GM19043 (cell line): ENCODE data around the gene KLHL18.
A peak's percentile ranks its signal among the peaks of the same experiment; 100 is the strongest.
"Not testable (repeated sequence)": the region's sequence is repeated elsewhere in the genome, so short reads cannot be mapped to it uniquely, and the experiment has no call there.

Experiments
- ATAC-seq: cut with Tn5 transposase; IDR thresholded peaks from one replicate; pipeline ENCODE4 v1.9.1; 2021; ENCODE audit warnings: low read depth; ENCODE audit not compliant: unreplicated experiment

KLHL18 gene

DNA sequence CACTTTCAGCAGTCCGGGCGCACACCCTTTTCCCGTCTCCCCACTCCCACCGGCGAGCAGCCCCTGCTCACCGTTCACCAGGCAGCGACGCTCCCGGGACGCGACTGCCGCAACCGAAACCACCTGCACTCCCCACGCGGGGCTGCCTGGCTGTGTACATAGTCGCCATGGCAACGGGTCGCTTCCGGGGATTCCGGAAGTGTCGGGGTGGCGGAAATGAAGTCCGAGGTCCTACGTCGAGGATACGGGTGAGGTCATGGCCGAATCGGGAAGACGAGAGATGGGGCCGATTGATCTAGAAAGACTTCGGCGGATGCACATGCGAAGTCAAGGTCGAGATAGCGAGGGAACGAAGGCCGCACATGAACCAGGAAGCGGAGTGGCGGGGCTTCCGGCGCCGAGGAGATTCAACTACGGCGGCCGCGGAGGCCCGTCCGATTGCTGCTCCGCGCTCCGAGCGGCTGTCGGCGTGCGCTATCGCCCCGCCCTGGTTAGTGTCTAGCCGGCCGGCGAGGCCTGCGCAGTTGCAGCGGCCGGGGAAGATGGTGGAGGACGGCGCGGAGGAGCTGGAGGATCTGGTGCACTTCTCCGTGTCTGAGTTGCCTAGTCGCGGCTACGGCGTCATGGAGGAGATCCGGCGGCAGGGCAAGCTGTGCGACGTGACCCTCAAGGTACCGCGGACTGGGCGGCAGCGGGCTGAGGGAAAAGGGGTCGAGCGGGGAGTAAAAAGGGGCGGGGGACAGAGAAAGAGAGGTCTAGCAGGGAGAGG lies at the start of gene KLHL18, which contains the start of gene KIF9:
Gene KLHL18 (plus strand): TSS at position 521 of the 769 bp plus-strand sequence. CDS start 22 bp downstream, at position 543.
Gene KIF9 (minus strand): TSS at position 376 of the 769 bp plus-strand sequence. CDS start 5,425 bp downstream, outside the sequence.
- ATAC-seq, result peak; percentile 74

DNA sequence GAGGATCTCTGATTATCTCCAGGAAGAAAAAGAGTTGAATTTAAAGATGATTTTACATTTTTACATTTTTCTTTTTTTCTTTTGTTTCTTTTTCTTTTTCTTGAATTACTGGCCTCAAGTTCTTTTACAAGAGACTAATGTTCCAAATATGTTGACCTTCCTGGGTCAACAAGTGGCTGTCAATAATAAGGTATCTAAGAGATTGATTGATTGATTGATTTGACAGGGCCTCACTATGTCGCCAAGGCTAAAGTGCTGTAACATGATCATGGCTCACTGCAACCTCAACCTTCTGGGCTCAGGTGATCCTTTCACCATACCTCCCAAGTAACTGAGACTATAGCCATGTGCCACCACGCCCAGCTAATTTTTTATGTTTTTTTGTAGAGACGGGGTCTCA lies 44.7 kb upstream of the KLHL18 start:
- ATAC-seq, result no peak

DNA sequence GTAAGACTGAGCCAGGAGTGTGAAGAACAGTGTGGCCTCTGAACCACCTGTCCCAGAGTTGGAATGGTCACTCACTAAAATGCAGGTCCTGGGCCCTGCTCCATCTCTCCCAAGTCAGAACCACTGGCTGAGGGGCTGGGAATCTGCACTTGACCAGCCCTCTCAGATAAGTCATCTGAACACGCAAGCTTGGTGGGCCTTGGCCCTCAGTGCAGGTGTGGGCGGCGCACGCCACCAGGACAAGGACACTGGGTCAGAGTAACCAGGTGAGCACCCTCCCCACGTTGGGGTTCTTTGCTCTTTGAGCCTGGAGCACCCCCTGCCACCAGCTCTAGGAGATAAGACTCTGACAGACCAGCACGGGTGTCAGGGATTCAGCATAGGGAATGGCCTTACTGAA lies 42.8 kb upstream of the KLHL18 start:
- ATAC-seq, result no peak

DNA sequence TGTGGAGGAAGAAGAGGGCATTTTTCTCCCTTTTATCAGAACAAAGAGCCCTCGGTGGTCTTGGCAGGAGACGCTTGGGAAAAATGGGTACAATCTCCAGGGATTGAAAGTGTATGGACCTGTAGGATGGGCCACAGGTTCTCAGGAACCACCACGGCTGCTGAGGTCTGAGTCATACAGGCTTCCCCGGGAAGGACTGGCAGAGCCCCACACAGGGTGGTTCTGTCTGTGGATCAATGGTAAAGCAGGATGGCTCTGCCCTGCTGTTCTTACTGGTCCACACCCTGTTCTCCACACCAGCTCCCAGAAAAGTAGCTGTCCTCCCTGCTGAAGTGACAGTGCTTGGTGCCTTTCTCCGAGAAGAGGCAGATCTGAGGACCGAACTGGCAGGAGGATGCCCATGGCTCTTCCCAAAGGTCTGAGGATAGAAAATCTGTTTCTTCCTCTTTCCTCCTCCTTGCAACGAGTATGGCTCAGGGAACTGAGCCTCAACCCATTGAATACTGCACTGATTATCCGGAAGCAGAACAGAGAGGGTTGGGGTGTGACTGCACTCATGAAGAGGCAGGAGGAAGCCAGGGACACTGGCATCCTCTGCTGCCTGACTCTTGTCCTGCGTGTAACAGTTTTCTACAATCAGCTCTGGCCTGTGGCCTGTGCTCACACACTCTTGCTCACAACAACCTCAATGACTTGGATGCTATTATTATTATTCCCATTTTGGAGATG lies 39.2 kb upstream of the KLHL18 start:
- no peak for ATAC-seq

DNA sequence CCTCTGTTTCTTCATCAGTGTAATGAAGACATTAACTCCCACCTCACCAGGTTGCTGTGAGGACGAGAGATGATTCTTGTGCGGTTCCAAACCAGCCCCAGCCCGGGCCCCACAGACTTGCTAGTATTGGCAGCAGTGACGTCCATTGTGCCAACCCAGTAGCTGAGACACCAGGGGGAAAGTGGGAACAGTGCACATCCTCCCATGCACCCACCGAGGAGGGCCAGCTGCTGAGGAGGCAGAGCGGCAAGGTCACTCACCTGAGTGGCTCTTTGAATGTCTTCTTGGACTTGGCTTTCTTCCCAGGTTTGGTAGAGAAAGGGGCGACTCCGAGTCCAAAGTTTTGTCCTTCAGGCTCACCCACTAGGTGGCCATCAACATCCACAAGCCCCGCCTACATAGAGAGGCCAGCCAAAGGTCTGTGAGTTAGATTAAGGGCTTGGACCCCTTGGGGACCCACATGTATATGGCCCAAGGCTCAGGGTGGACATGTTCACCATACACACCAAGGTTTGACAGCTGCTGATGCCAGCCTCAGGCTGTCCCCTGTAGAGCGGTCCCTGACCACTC lies 38.1 kb upstream of the KLHL18 start:
- no peak for ATAC-seq

DNA sequence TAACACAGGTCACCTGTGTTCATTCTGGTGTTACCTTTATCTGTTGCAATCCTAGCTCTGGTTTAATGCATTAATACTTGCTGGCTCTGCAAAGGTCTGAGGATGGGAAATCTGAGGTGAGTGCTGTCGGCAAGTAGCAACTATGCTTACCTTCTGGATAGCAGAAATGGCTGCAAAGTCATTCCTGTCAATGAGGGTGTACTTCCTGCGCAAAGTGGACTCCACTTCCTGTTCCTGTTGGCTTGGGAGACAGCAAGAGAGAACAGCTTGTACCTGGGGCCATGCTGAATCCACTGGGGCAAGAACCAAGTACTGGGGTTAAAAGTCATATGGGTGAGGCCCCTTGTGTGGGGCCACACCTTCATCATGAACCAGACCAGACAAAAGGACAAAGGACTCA lies 37.5 kb upstream of the KLHL18 start:
- no peak for ATAC-seq

DNA sequence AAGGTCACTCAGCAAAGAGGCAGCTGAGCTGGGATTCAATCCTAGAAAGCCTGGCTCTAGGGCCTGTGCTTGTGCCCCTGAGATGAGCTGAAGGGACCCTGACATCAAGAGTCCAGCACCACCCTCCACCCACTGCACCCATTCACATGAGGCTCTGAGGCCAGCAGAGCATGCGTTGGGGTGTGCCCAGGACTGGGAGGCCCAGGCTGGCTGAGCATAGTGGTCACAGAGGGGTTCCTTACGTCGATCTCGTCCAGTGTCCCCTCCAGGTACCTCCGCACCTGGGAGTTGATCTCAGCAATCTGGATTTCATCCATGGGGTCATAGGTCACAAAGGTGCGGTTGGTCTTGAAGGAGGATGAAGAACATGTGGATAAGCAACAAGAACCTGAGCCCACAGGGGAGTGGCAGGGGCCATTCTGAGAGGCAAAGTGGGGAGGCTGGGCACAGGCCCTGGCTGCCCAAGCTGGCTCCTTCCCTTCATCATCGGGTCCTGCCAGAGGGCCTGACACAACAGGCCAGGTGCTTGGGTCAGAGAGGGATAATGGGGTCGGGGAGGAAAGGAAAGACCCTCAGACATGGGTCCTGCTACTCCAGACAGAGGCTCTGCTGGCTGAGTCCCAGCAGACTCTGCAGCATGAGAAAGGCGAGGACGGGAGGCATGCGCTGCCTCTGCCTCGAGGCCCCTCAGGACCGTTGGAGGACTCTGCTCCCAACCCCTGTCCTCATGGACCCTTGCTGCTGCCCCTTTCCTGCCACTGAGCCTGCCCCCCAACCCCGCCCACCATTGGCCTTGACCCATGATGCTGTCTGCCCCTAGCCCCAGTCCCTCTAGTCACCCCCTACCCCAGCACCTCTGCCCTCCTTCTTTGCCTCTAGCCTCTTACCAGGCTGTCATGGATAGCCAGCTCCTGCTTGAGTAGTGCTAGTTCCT lies 35.3 kb upstream of the KLHL18 start:
- no peak for ATAC-seq

DNA sequence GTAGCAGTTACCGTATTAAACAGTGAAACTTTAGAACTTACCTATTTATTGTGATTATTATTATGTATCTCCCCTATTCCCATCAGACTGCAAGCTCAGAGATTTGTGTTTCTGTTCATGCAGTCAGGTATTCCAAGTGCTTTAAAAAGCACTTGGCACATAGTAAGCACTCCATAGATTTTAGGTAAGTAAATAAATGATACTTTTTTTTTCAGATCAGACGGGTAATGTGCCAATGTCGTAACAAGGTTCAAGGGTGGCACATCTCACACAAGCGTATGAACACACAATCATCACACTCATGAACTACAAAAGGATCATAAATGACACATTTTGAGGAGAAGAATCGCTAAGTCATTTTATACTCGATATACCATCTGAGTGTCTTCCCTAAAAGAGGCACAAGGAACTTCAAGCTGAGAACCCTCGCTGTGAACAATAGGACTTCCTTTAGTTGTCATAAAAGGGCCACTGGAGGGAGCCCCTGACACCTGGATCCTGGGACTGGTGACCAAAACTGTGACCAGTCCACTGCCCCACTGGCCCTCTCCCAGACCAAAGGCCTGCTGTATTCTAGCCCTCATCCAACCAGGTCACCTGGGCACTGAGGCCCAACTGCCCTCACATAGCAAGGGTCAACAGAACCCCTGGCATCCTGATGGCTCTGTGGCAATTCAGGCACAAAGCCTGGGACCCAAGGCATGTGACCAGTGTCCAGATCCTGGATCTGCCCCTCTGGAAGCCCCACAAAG lies 32.3 kb upstream of the KLHL18 start:
- no peak for ATAC-seq

DNA sequence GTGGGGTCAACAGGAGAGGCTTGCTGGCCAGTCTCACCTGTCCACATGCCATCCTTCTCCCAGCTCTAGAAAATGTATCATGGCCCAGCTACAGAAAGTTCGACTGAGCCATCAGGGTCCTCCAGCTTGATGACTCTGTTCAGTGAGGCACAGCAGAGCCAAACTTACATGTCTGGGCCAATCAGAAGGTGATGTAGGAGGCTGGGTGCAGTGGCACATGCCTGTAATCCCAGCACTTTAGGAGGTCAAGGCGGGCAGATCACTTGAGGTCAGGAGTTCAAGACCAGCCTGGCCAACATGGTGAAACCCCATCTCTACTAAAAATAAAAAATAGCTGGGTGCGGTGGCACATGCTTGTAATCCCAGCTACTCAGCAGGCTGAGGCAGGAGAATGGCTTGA lies 31.7 kb upstream of the KLHL18 start:
- not testable (repeated sequence) for ATAC-seq

DNA sequence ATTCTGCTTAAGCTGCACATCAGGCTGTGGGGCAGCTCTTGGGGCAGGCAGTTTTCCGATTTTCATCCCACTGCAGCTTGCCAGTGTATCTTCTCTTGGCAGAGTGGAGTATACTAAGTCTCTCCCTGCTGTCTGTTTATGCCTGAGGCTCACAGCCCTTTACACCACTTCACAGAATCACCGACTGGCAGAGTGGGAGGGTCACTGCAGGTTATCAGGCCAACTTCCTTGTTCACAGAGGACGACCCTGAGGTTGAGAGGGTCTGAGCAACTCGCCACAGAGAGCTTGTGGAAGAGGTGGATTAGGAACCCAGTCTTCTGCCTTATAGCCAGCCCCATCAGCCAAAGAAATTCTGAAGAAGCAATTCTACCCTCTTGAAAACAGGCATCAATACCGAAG lies 31.1 kb upstream of the KLHL18 start:
- ATAC-seq, result no peak

DNA sequence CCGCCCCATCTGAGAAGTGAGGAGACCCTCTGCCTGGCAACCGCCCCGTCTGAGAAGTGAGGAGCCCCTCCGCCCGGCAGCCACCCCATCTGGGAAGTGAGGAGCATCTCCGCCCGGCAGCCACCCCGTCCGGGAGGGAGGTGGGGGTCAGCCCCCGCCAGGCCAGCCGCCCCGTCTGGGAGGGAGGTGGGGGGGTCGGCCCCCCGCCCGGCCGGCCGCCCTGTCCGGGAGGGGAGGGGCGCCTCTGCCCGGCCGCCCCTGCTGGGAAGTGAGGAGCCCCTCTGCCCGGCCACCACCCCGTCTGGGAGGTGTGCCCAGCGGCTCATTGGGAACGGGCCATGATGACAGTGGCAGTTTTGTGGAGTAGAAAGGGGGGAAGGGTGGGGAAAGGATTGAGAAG lies 26.4 kb upstream of the KLHL18 start:
- ATAC-seq, result not testable (repeated sequence)

DNA sequence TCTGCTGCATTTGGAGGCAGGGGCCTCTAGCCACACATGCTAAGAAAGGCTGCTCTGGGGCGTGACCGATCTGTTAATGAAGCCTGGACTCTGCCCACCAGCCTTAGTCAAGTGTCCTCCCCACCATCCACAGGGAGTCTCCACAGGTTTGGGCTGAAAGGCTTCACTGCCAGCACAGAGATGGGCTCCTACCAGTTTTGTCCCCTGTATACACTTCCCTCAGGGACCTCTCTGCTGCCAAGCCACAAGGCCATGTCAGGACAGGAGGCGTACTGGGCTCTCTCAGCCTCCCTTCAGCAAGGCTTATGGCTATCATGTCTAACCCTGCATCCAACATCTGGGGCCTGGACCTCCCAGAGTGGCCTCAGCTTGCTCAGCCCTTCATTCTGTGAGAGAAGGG lies 23.6 kb upstream of the KLHL18 start:
- no peak for ATAC-seq

DNA sequence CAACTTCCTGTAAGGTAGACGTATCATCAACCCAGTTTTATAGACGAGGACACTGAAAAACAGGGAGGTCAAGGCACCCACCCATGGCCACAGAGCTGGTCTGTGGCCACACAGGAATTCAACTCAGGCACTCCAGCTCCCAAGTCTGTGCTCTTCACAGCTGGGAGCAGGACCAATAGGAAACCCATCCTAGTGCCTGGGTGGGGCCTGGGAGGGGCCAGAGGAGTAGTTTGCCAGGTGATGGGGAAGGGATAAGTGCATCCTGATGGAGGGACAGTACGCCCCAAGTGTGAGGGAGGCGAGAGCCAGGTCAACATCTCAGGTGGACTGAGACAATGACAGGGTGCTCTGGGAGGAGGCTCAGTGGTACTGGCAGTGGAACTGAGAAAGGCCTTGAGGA lies 22.1 kb upstream of the KLHL18 start:
- ATAC-seq, result no peak

DNA sequence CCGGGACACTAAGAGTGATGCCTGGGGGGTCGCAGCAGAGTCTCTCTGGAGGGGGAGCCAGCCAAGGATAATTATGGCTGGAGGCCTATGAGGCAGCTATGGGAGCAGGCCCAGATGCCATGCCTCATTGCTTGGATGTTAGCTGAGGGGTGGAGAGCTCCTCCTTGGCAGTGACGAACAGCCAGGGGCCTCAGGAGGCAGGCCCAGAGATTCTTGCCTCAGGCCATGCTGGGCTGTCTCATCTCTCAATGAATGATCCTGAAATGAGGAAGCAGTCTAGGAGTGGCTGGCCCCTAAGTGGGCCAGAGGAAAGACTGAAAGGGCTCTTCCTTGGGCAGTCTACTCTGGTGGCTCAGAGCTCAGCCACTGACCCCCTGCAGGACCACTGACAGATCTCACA lies 21.4 kb upstream of the KLHL18 start:
- no peak for ATAC-seq

DNA sequence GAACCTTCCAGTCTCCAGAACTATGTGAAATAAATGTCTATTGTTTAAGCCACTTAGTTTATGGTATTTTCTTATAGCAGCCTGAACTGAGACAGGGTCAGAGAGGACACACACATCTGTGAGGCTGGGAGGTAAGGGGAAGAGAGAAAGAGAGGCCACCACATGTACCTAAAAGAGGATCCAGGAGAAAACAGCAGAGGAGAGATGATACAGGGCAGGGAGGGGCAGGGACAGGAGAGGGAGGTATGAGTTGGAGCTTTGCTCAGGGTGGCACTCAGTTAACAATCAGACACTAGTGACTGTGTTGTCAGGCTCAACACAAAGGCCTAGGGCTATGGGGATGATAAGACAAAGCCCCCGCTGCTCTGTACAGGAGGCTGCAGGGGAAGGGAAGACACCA lies 17.7 kb upstream of the KLHL18 start:
- no peak for ATAC-seq

DNA sequence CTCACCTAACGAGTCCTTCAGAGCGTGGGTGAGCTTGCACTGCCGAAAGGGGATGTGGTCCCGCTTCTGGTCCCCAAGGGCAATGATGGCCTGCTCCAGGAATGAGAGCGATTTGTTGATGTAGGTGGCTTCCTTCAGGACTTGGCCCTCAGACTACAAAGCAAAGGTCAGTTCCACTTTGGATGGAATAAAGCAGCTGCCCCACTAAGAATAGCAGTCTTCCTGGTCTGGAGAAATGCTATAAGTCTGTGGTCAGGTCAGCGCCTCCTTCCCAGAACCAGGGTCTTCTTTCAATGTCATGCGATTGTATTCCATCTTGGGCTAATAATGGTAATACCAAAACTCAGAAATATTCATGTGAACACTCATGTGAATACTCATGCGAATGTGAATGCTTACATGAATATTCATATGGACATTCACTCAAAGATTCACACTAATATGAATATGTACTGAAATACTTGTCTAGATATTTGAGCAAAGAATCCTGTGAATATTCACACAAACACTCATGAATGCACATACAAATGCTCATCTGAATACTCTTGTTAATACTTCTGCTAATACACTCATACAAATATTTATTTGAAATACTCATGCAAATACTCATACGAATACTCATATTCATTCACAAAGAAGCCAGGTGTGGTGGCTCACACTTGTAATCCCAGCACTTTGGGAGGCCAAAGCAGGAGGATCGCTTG lies 16.9 kb upstream of the KLHL18 start:
- no peak for ATAC-seq

DNA sequence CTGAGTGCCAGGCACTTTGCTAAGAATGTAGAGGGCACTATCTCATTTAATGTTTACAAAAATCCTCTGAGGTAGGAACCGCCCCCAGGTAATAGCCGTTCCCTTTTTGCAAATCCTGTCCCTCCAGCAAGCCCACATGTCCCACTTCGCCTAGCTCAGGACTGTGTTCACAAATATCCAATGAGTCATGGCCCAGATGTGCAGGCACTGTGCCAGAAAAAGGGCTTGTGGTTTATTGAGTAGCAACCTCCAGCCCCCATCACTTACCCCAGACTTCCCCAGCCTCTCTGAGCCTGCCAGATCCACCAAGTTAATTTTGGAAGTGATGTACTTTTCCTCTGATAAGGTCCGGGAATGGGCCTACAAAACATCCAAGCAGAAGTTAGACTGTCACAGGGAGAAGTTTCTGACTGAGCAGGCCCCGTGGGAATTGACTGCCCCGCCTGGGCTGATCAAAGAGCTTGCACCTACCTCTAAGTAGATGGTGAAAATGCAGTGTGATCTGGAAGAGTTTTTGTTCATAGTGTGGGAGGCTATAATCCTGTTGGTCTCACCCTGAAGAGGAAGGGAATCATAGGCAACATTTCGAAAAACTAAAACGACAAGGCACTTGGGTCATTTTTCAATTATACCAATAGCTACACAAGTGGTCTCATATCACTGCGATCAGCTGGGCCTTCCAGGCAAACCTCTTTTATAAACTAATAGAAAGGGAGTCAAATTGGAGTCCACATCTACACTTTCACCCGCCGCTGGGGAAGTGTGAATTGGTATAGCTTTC lies 15.8 kb upstream of the KLHL18 start:
- no peak for ATAC-seq

DNA sequence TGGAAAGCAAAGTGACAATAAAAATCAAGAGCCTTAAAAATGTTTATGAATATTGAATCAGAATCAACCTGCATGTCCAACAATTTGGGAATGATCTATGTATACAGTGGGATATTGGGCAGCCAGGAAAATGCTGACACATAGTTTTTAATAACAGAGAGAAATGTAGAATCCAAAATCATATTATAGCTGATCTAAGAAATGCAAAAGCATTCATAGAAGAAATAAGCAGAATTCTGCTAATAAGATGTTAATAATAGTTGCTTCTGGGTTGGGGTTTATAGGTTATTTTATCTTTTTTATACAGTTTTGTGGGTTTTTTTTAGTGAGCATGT lies 15.3 kb upstream of the KLHL18 start:
- ATAC-seq, result no peak

DNA sequence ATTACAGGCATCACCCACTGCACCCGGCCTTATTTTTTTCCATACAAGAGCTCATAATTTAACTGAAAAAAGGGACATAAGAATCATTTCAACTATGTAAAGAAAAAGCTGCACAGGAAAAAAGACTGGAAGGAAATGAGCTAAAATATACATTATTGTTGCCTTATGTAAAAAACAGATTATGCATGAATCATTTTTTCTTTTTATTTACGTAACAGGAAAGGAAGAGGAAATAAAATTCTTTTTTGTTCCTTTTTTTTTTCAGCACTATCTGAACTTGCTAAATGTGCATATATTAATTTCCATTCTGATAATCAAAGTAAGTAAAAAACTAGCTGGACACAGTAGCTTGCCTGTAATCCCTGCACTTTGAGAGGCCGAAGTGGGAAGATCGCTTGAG lies 12.2 kb upstream of the KLHL18 start:
- ATAC-seq, result no peak
